ENCODE results near the gene IQCK. TPM values are rescaled to one million over a fixed set of nuclear protein-coding genes. Genes with fewer than 3 reads are reported as not detected.
"Not testable (repeated sequence)": the region's sequence is repeated elsewhere in the genome, so short reads cannot be mapped to it uniquely, and the experiment has no call there.

Gene IQCK
- total RNA-seq, 1 experiment from 2014 or later, result 15.5 TPM

GRCh38 chr16:19785512-19786130, 67.5 kb downstream of the IQCK start:
- BruUV-seq (replicated peaks), result no TSS peak
- DNase-seq (ENCODE audit: low read depth, low spot score) (no peak), ATAC-seq (no peak)
- in situ Hi-C loops (cut with HindIII; ENCODE audit: low pct_unique_long_range_greater_than_20kb, low sequenced_read_pairs), result no loop called here
- H3K4me1 ChIP-seq (ENCODE audit: control insufficient read depth, insufficient read depth, low read length), result no peaks in the 10 kb centered on the region
- no peak overlapping the region for H3K27ac ChIP-seq (ENCODE audit: low read length)
- TF ChIP-seq SIN3A (IDR thresholded peaks at IDR 0.05; ENCODE audit: borderline replicate concordance, insufficient read depth, low read depth, low read length), result no peak
- no peak for TF ChIP-seq CTCF (IDR thresholded peaks at IDR 0.05)
- no peak for TF ChIP-seq REST (IDR thresholded peaks at IDR 0.05; ENCODE audit: insufficient read depth in 1 of 2, low read depth in 2 of 2, low read length in 1 of 2)
- no peak for TF ChIP-seq TCF7L2 (IDR thresholded peaks at IDR 0.05; ENCODE audit: low read depth, low read length)
- no peak for TF ChIP-seq POLR2AphosphoS5 (IDR thresholded peaks at IDR 0.05; ENCODE audit: low read depth, low read length)
- ChIA-PET CTCF (no interaction called here), POLR2A (no interaction called here)
- no peaks in the 10 kb centered on the region for H3K9me3 ChIP-seq (ENCODE audit: control insufficient read depth, insufficient read depth, low read depth, low read length)
- H3K27me3 ChIP-seq (ENCODE audit: control insufficient read depth, insufficient read depth, low read length), result no peaks in the 10 kb centered on the region
- no peak overlapping the region for H3K4me3 ChIP-seq (ENCODE audit: low read depth in 2 of 2, low read length in 2 of 2)
- intact Hi-C loops (cut with micrococcal nuclease; ENCODE audit: unreplicated experiment), result no loop called here
- no peaks in the 10 kb centered on the region for H3K36me3 ChIP-seq (ENCODE audit: control insufficient read depth, insufficient read depth, low read length)

GRCh38 chr16:19801369-19801768, 83.3 kb downstream of the IQCK start:
- ATAC-seq; POLR2A ChIA-PET; H3K36me3 ChIP-seq (ENCODE audit: control insufficient read depth, insufficient read depth, low read length); H3K4me1 ChIP-seq (ENCODE audit: control insufficient read depth, insufficient read depth, low read length); H3K27ac ChIP-seq (ENCODE audit: low read length); H3K27me3 ChIP-seq (ENCODE audit: control insufficient read depth, insufficient read depth, low read length); DNase-seq (ENCODE audit: low read depth, low spot score); CTCF ChIA-PET; H3K4me3 ChIP-seq (ENCODE audit: low read depth in 2 of 2, low read length in 2 of 2); in situ Hi-C loops (cut with HindIII; ENCODE audit: low pct_unique_long_range_greater_than_20kb, low sequenced_read_pairs); H3K9me3 ChIP-seq (ENCODE audit: control insufficient read depth, insufficient read depth, low read depth, low read length); BruUV-seq (replicated peaks); intact Hi-C loops (cut with micrococcal nuclease; ENCODE audit: unreplicated experiment): not testable (repeated sequence)

GRCh38 chr16:19801824-19802223, 83.8 kb downstream of the IQCK start:
- not testable (repeated sequence) for ATAC-seq

More at GRCh38 chr16:19801824-19802223, 83.8 kb downstream of the IQCK start:
- DNase-seq (ENCODE audit: low read depth, low spot score); H3K27ac ChIP-seq (ENCODE audit: low read length); H3K27me3 ChIP-seq (ENCODE audit: control insufficient read depth, insufficient read depth, low read length); CTCF ChIA-PET; POLR2A ChIA-PET; in situ Hi-C loops (cut with HindIII; ENCODE audit: low pct_unique_long_range_greater_than_20kb, low sequenced_read_pairs); H3K4me3 ChIP-seq (ENCODE audit: low read depth in 2 of 2, low read length in 2 of 2); H3K36me3 ChIP-seq (ENCODE audit: control insufficient read depth, insufficient read depth, low read length); BruUV-seq (replicated peaks); H3K4me1 ChIP-seq (ENCODE audit: control insufficient read depth, insufficient read depth, low read length); intact Hi-C loops (cut with micrococcal nuclease; ENCODE audit: unreplicated experiment); H3K9me3 ChIP-seq (ENCODE audit: control insufficient read depth, insufficient read depth, low read depth, low read length): not testable (repeated sequence)

Measured in Panc1 (cell line).